ENCODE measurements around the gene NANOG.

DNA sequence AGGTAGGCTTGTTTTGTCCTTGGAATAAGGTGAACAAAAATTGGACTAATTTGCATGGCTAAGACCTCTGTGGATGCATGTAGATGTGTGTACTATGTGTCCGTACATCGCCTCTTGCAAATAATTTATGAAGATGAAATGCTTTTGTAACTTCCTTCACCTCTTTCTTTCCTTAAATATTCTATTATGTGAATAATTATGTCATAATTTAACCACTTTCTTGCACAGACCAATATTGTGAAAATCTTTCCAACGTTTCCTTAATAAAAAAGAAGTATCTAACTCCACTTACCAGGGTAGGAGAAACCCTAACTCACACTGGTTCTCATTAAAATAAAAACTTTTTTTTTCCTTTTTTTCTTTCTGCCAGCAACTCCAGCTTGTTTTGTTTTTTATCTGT lies 4.0 kb downstream of the NANOG start:
- TF ChIP-seq, protein P1, sequence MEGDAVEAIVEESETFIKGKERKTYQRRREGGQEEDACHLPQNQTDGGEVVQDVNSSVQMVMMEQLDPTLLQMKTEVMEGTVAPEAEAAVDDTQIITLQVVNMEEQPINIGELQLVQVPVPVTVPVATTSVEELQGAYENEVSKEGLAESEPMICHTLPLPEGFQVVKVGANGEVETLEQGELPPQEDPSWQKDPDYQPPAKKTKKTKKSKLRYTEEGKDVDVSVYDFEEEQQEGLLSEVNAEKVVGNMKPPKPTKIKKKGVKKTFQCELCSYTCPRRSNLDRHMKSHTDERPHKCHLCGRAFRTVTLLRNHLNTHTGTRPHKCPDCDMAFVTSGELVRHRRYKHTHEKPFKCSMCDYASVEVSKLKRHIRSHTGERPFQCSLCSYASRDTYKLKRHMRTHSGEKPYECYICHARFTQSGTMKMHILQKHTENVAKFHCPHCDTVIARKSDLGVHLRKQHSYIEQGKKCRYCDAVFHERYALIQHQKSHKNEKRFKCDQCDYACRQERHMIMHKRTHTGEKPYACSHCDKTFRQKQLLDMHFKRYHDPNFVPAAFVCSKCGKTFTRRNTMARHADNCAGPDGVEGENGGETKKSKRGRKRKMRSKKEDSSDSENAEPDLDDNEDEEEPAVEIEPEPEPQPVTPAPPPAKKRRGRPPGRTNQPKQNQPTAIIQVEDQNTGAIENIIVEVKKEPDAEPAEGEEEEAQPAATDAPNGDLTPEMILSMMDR (IDR thresholded peaks at IDR 0.05; ENCODE audit: low read depth, low read length), result no peak
- TF ChIP-seq POLR2A (IDR thresholded peaks at IDR 0.05; ENCODE audit: extremely low read depth, insufficient read length) (no peak), MYC (IDR thresholded peaks at IDR 0.05; ENCODE audit: low read depth, low read length) (no peak)

Data from NB4 (cell line).